ENCODE data around the gene FOSB. TPM values are rescaled to one million over a fixed set of nuclear protein-coding genes. Genes with fewer than 3 reads are reported as not detected.
A peak's percentile ranks its signal among the peaks of the same experiment; 100 is the strongest.

The FOSB gene
- total and polyA plus RNA-seq, 5 experiments from 2014 or later, result 3.5 to 11.4 (median 10.2) TPM

DNA sequence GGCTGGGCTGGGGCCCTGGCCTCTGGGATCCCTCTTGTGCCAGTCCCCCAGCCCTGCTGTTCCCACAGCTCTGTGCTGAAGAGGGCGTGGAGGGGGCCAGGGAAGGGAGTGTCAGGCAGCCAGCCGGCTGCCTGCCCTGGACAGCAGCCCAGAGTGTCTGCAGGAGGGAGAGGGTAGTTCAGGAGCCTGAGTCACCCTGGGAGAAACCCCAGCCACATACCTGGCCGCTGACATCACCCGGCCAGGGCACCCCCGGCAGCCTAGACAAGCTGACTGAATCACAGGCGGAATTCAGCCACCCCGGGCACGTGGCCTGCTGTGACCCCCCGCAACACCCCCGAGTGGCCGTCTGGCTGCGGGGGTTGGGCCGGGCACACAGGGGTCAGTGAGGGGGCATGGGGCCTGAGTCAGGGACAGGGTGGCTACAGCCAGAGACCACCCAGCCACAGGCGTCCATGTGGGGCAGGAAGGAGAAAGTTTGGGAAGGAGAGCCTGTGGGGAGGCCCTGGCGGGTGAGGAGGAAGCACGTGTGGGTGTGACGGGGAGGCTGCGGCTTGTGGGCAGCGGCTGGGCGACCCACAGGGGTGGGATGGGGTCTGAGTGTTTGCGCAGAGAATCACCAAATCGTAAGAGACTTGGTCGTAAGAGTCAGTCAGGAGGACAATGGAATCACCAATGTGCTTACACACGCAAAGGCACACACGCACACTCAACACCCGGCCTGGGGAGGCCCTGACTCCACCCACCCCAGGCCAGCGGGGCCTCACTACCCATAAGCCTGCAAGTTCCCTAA is 11.9 kb upstream of the FOSB start:
- H3K27ac Mint-ChIP-seq, result peak overlapping the region in 9 of 10 donors; percentile 66 to 93 (median 88)
- no peaks in the 10 kb centered on the region for H3K36me3 Mint-ChIP-seq
- H3K4me1 Mint-ChIP-seq, result peaks cover 26 to 47% (median 33%) of the 10 kb centered on the region in 4 donors
- ATAC-seq (peak; percentile 46 to 48), DNase-seq (peak; percentile 36 to 75 (median 60))
- POLR2A ChIA-PET, result interaction anchor here (0.6 to 4.2 kb wide), 3 partner anchors 12 to 1404 kb away, joined by 3 to 37 read pairs (median 3); partner anchors contain the start of gene FOSB
- peak overlapping the region; percentile 31 to 78 (median 60) for H3K4me3 Mint-ChIP-seq
- no peaks in the 10 kb centered on the region for H3K9me3 Mint-ChIP-seq
- H3K27me3 Mint-ChIP-seq, result peaks cover 0 to 10% (median 0%) of the 10 kb centered on the region in 5 donors

DNA sequence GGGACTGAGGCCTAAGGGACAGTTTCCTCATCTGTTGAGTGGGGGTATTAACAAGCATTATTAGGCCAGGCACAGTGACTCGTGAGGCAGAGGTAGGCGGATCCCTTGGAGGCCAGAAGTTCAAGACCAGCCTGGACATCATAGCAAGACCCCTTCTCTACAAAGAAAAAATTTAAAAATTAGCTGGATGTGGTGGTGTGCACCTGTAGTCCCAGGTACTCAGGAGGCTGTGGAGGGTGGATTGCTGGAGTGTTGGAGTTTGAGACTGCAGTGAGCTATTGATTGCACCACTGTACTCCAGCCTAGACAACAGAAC is 11.3 kb upstream of the FOSB start:
- ATAC-seq (no peak), DNase-seq (no peak)
- POLR2A ChIA-PET, result interaction anchor here (0.5 to 4.2 kb wide), 5 partner anchors 12 to 1404 kb away, joined by 3 to 37 read pairs (median 4); partner anchors contain the start of gene FOSB
- Mint-ChIP-seq H3K36me3 (no peaks in the 10 kb centered on the region), H3K9me3 (no peaks in the 10 kb centered on the region), H3K27ac (peak overlapping the region in 9 of 10 donors; percentile 66 to 93 (median 88)), H3K27me3 (peaks cover 0 to 9% (median 0%) of the 10 kb centered on the region in 5 donors), H3K4me3 (peak overlapping the region in 8 of 10 donors; percentile 31 to 78 (median 63)), H3K4me1 (peaks cover 21 to 47% (median 28%) of the 10 kb centered on the region in 4 donors)

DNA sequence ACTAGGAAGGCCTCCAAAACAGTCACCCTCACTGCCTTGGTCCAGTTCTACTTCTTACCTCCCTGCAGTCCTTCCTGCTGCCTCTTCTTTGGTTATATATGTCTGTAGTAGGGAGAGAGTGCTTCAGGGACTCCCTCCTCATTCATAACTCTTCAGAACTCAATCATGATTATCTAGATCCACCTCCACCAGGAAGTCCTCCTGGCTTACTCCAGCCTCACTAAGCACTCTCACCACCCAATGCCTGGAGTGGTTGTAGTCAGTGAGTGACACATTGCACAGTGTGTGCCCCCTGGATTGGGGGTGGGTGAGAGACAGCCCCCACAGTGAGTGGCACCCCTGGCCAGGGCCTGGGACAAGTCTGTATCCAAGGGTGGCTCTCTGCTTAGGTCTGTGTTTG is 10.0 kb upstream of the FOSB start:
- POLR2A ChIA-PET, result interaction anchor here (4.2 kb wide), 1 partner anchor 10 kb away, joined by 37 read pairs; the partner anchor contains the start of gene FOSB
- peaks cover 12 to 38% (median 19%) of the 10 kb centered on the region in 4 donors for H3K4me1 Mint-ChIP-seq

GRCh38 chr19:45460807-45461347 is 6.9 kb upstream of the FOSB start:
- POLR2A ChIA-PET, result interaction anchor here (1.7 kb wide), 1 partner anchor 9 kb away, joined by 7 read pairs; no protein-coding TSS in a partner anchor
- peak overlapping the region in 2 of 10 donors; percentile 51 to 66 for H3K27ac Mint-ChIP-seq

More for the DNA sequence above, 10.0 kb upstream of the FOSB start:
- ATAC-seq (no peak), DNase-seq (no peak)
- peak overlapping the region in 3 of 10 donors; percentile 7 to 33 (median 33) for H3K27ac Mint-ChIP-seq
- H3K4me3 Mint-ChIP-seq, result peak overlapping the region in 1 of 10 donors; percentile 26
- no peaks in the 10 kb centered on the region for H3K9me3 Mint-ChIP-seq
- peaks cover 0 to 9% (median 0%) of the 10 kb centered on the region in 5 donors for H3K27me3 Mint-ChIP-seq
- no peaks in the 10 kb centered on the region for H3K36me3 Mint-ChIP-seq

DNA sequence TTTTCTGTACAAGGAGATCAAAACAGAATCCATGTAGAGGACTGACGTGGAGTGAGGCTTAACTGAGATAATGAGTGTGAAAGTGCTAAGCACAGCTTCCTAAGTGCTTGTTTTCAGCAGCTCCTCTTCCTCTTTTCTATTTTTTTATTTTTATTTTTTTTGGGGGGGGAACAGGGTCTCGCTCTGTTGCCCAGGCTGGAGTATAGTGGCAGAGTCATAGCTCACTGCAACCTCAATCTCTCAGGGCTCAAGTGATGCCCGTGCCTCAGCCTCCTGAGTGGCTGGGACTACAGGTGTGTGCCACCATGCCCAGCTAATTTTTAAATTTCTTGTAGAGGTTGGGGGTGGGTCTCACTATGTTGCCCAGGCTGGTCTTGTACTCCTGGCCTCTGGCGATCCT is 5.6 kb upstream of the FOSB start:
- peaks cover 3 to 20% (median 4%) of the 10 kb centered on the region in 4 donors for H3K4me1 Mint-ChIP-seq
- H3K4me3 Mint-ChIP-seq, result no peak overlapping the region
- ATAC-seq (no peak), DNase-seq (no peak)
- H3K27ac Mint-ChIP-seq, result no peak overlapping the region
- H3K9me3 Mint-ChIP-seq, result no peaks in the 10 kb centered on the region
- H3K36me3 Mint-ChIP-seq, result no peaks in the 10 kb centered on the region
- H3K27me3 Mint-ChIP-seq, result peaks cover 0 to 10% (median 8%) of the 10 kb centered on the region in 5 donors
- POLR2A ChIA-PET, result interaction anchor here (0.6 to 1.7 kb wide), 2 partner anchors 10 to 49 kb away, joined by 3 to 7 read pairs; no protein-coding TSS in a partner anchor

More at GRCh38 chr19:45460807-45461347, 6.9 kb upstream of the FOSB start:
- Mint-ChIP-seq H3K27me3 (peaks cover 0 to 10% (median 8%) of the 10 kb centered on the region in 5 donors), H3K4me1 (peaks cover 7 to 25% (median 8%) of the 10 kb centered on the region in 4 donors), H3K4me3 (no peak overlapping the region), H3K36me3 (no peaks in the 10 kb centered on the region), H3K9me3 (no peaks in the 10 kb centered on the region)
- ATAC-seq, result no peak
- no peak for DNase-seq

- H3K4me3 Mint-ChIP-seq, result no peak overlapping the region
- no peaks in the 10 kb centered on the region for H3K36me3 Mint-ChIP-seq
- ATAC-seq (no peak), DNase-seq (no peak)
- peaks cover 5 to 15% (median 13%) of the 10 kb centered on the region in 4 donors for H3K4me1 Mint-ChIP-seq
- POLR2A ChIA-PET, result no interaction called here
- no peaks in the 10 kb centered on the region for H3K9me3 Mint-ChIP-seq
- peaks cover 0 to 10% (median 8%) of the 10 kb centered on the region in 5 donors for H3K27me3 Mint-ChIP-seq
- no peak overlapping the region for H3K27ac Mint-ChIP-seq
Observed at GRCh38 chr19:45463241-45463640, 4.6 kb upstream of the FOSB start.

DNA sequence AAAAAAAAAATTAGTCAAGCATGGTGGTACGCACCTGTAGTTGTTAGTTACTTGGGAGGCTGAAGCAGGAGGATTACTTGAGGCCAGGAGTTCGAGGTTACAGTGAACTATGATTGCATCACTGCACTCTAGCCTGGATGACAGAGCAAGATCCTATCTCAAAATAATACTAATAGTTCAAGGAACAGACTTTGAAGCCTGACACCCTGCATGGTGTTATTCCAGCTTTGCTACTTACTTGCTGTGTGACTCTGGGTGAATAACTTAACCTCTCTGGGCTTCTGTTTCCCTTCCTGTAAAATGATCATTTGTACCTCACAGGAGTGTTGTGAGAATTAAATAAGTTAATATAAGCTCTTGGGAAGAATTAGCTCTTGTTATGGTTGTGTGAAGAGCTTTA is 3.5 kb upstream of the FOSB start:
- DNase-seq, result no peak
- H3K9me3 Mint-ChIP-seq, result no peaks in the 10 kb centered on the region
- ATAC-seq, result no peak
- peak overlapping the region in 2 of 10 donors; percentile 43 to 45 for H3K27ac Mint-ChIP-seq
- POLR2A ChIA-PET, result no interaction called here
- H3K4me1 Mint-ChIP-seq, result peaks cover 7 to 23% (median 15%) of the 10 kb centered on the region in 4 donors
- H3K4me3 Mint-ChIP-seq, result no peak overlapping the region
- no peaks in the 10 kb centered on the region for H3K36me3 Mint-ChIP-seq
- peaks cover 0 to 10% (median 8%) of the 10 kb centered on the region in 5 donors for H3K27me3 Mint-ChIP-seq

GRCh38 chr19:45464852-45465441 is 2.8 kb upstream of the FOSB start:
- no peak overlapping the region for H3K4me3 Mint-ChIP-seq
- no peaks in the 10 kb centered on the region for H3K9me3 Mint-ChIP-seq
- POLR2A ChIA-PET, result no interaction called here
- peak overlapping the region in 4 of 10 donors; percentile 2 to 99 (median 53) for H3K27ac Mint-ChIP-seq
- DNase-seq (no peak), ATAC-seq (no peak)
- H3K36me3 Mint-ChIP-seq, result no peaks in the 10 kb centered on the region
- H3K4me1 Mint-ChIP-seq, result peaks cover 11 to 29% (median 21%) of the 10 kb centered on the region in 4 donors
- H3K27me3 Mint-ChIP-seq, result peaks cover 0 to 10% (median 8%) of the 10 kb centered on the region in 5 donors

DNA sequence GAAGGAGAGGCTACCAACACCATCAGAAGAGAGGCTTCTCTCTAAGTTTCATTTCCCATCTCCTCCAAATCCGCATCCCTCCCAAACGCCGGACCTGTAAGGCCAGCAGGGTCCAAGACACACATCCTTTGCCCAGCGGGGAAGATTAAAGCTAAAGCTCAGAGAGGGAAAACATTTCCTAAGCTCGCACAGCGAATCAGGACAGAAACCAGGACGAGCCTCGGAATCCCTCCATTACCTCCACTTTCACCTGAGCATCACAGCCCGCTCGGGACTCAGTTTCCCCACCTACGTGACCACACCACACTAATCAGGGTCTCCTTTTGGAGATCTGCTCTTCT is 711 bp upstream of the FOSB start:
- peaks cover 0 to 5% (median 0%) of the 10 kb centered on the region in 3 donors for H3K36me3 Mint-ChIP-seq
- POLR2A ChIA-PET, result interaction anchor here (0.7 to 5.6 kb wide), 9 partner anchors 10 to 211 kb away, joined by 3 to 90 read pairs (median 3); no protein-coding TSS in a partner anchor
- ATAC-seq, result no peak
- H3K27ac Mint-ChIP-seq, result peak overlapping the region; percentile 60 to 100 (median 99)
- H3K9me3 Mint-ChIP-seq, result no peaks in the 10 kb centered on the region
- peaks cover 18 to 48% (median 31%) of the 10 kb centered on the region in 4 donors for H3K4me1 Mint-ChIP-seq
- DNase-seq, result no peak
- H3K4me3 Mint-ChIP-seq, result peak overlapping the region; percentile 91 to 98 (median 94)
- H3K27me3 Mint-ChIP-seq, result peaks cover 4 to 28% (median 9%) of the 10 kb centered on the region in 5 donors

GRCh38 chr19:45468159-45468651 is 409 bp downstream of the FOSB start:
- Mint-ChIP-seq H3K27ac (peak overlapping the region; percentile 85 to 100 (median 99)), H3K4me3 (peak overlapping the region; percentile 91 to 98 (median 94)), H3K36me3 (peaks cover 0 to 5% (median 3%) of the 10 kb centered on the region in 3 donors), H3K4me1 (peaks cover 25 to 58% (median 36%) of the 10 kb centered on the region in 4 donors), H3K27me3 (peaks cover 7 to 39% (median 16%) of the 10 kb centered on the region in 5 donors), H3K9me3 (no peaks in the 10 kb centered on the region)
- DNase-seq, result peak in 6 of 10 donors; percentile 30 to 75 (median 64)
- ATAC-seq, result peak; percentile 2 to 19
- POLR2A ChIA-PET, result interaction anchor here (1.0 to 5.6 kb wide), 11 partner anchors 9 to 116 kb away, joined by 3 to 90 read pairs (median 9); partner anchors contain the start of gene OPA3

DNA sequence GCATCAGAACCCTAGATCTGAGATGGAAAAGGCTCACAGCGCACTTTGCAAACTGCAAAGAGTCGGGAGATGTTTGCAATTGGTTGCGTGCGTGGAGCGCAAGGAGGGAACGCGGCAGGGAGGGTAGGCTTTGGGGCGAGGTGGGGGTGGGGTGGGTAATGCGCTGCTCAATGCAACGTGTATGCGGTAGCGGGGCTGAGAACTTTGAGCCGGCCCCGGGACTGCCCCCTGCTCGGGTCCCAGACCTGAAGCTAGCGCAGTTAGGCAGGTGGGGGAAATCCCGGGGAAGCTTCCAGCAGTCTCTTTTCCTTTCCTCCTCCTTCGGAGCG is 971 bp downstream of the FOSB start:
- Mint-ChIP-seq H3K9me3 (no peaks in the 10 kb centered on the region), H3K27me3 (peaks cover 7 to 40% (median 16%) of the 10 kb centered on the region in 5 donors), H3K36me3 (peaks cover 0 to 5% (median 3%) of the 10 kb centered on the region in 3 donors), H3K4me1 (peaks cover 25 to 61% (median 39%) of the 10 kb centered on the region in 4 donors), H3K4me3 (peak overlapping the region; percentile 91 to 98 (median 94)), H3K27ac (peak overlapping the region; percentile 85 to 100 (median 99))
- DNase-seq (no peak), ATAC-seq (peak; percentile 36 to 55)
- POLR2A ChIA-PET, result interaction anchor here (0.5 to 5.6 kb wide), 17 partner anchors 9 to 434 kb away, joined by 3 to 90 read pairs (median 4); partner anchors contain the start of genes RTN2 and SYMPK
